ENCODE data around the gene D2HGDH.
"Not testable (repeated sequence)": the region's sequence is repeated elsewhere in the genome, so short reads cannot be mapped to it uniquely, and the experiment has no call there.

D2HGDH gene

DNA sequence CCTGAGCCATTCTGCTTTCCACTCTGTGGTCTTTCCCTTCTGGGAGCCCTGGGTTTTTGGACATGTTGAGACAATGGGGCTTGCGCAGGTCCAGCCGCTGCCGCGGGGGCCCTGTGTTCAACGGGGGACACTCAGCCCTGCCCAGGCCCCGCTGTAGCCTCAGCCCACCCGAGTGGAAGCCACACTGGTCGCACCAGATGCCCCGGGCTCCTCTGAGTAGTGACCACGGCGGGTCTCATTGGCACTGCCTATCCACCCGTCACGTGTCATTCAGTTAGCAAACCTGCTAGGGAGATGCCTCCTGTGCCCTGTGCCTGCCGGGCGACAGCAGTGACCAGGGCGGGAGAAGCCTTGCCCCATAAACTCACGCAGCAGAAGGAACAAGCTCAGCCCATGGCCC is 19.1 kb downstream of the D2HGDH start:
- TF ChIP-seq, protein P1, sequence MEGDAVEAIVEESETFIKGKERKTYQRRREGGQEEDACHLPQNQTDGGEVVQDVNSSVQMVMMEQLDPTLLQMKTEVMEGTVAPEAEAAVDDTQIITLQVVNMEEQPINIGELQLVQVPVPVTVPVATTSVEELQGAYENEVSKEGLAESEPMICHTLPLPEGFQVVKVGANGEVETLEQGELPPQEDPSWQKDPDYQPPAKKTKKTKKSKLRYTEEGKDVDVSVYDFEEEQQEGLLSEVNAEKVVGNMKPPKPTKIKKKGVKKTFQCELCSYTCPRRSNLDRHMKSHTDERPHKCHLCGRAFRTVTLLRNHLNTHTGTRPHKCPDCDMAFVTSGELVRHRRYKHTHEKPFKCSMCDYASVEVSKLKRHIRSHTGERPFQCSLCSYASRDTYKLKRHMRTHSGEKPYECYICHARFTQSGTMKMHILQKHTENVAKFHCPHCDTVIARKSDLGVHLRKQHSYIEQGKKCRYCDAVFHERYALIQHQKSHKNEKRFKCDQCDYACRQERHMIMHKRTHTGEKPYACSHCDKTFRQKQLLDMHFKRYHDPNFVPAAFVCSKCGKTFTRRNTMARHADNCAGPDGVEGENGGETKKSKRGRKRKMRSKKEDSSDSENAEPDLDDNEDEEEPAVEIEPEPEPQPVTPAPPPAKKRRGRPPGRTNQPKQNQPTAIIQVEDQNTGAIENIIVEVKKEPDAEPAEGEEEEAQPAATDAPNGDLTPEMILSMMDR (IDR thresholded peaks at IDR 0.05; ENCODE audit: insufficient read depth, missing control alignments), result no peak
- FAIRE-seq, result no peak
- DNase-seq (ENCODE audit: insufficient read length, low spot score), result no peak

DNA sequence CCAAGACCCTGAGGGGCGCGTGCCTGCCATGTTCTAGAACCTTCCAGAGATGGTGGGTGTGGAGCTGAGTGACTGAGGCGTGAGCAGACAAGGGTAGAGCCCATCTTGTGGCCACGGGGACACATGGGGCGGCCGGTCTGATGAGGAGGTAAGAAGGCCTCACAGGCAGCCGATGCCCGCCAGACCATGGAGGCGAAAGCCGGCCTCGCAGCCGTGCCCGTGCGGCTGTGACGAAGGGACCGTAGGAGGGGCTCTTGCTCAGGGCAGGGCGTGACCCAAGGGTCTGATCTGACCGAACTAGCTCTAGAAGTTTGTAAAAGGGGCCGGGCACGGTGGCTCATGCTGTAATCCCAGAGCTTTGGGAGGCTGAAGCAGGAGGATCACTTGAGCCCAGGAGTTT is 19.6 kb downstream of the D2HGDH start:
- no peak for DNase-seq (ENCODE audit: insufficient read length, low spot score)
- FAIRE-seq, result no peak
- TF ChIP-seq, protein P1 (IDR thresholded peaks at IDR 0.05; ENCODE audit: insufficient read depth, missing control alignments), result no peak

- TF ChIP-seq, protein P1 (IDR thresholded peaks at IDR 0.05; ENCODE audit: insufficient read depth, missing control alignments), result no peak
- FAIRE-seq (no peak), DNase-seq (ENCODE audit: insufficient read length, low spot score) (no peak)
Observed at GRCh38 chr2:241755166-241755565, 20.7 kb downstream of the D2HGDH start.

DNA sequence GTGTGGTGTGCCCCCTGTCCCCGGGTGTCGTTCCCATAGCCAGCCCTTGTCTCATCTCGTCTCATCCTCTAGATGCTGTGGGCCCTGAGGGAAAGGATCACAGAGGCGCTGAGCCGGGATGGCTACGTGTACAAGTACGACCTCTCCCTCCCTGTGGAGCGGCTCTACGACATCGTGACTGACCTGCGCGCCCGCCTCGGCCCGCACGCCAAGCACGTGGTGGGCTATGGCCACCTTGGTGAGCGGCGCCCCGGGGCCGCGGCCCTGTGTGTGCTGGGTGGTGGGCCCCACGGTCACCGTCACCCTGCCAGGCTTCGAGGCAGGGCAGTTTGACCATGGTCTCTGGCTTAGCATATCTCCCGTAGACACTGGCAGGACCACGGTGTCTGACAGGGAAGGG is 21.3 kb downstream of the D2HGDH start:
- FAIRE-seq, result no peak
- DNase-seq (ENCODE audit: insufficient read length, low spot score), result no peak

GRCh38 chr2:241759067-241759807 is 24.8 kb downstream of the D2HGDH start:
- DNase-seq (ENCODE audit: insufficient read length, low spot score), result no peak
- TF ChIP-seq, protein P1 (IDR thresholded peaks at IDR 0.05; ENCODE audit: insufficient read depth, missing control alignments), result no peak
- FAIRE-seq, result no peak

More for the DNA sequence above, 21.3 kb downstream of the D2HGDH start:
- TF ChIP-seq, protein P1 (IDR thresholded peaks at IDR 0.05; ENCODE audit: insufficient read depth, missing control alignments), result no peak

- not testable (repeated sequence) for FAIRE-seq; DNase-seq (ENCODE audit: insufficient read length, low spot score)
Observed at GRCh38 chr2:241759893-241760292, 25.5 kb downstream of the D2HGDH start.

- FAIRE-seq (no peak), DNase-seq (ENCODE audit: insufficient read length, low spot score) (no peak)
- TF ChIP-seq, protein P1 (IDR thresholded peaks at IDR 0.05; ENCODE audit: insufficient read depth, missing control alignments), result no peak
Observed at GRCh38 chr2:241760301-241760771, 25.9 kb downstream of the D2HGDH start.

Data from D721Med (cell line).